GM19023 (cell line): Measurements from ENCODE around the gene BMP15.

Experiments
- ATAC-seq: cut with Tn5 transposase; IDR thresholded peaks from one replicate; pipeline ENCODE4 v1.9.1; 2021; ENCODE audit warnings: mild to moderate bottlenecking, moderate library complexity; ENCODE audit not compliant: unreplicated experiment

BMP15 gene

DNA sequence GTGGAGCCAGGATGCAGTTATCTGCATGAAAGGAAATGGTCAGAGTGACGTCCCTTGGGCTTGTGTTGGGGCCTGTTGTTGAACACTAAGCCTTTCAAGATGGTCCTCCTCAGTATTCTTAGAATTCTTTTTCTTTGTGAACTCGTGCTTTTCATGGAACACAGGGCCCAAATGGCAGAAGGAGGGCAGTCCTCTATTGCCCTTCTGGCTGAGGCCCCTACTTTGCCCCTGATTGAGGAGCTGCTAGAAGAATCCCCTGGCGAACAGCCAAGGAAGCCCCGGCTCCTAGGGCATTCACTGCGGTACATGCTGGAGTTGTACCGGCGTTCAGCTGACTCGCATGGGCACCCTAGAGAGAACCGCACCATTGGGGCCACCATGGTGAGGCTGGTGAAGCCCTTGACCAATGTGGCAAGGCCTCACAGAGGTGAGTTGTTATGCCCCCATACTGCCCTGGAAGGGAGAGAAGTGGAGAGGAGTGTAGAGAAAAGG, at the start of gene BMP15:
TSS of gene BMP15 (plus strand) at position 51 of the 492 bp plus-strand sequence. CDS start at position 100, 49 bp downstream.
- ATAC-seq: no peak

DNA sequence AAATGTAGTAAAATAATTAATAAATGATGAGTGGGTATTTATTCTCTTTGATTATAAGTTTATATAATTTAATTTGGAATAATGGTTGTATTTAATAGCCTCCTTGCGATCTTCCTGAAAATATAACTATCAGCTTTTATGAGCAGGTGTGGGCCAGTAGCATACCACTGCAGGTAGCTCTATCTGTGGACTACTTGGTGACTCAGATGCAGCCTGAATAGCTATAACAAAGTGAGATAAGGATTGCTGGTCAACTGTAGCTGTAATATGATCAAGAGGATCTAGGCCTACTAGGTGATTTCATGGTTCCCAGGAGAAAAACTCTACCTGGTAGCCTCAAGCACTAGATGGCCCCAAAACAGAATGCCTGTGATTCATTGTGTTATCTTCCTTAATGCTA, 47.1 kb upstream of the BMP15 start:
- ATAC-seq: no peak

DNA sequence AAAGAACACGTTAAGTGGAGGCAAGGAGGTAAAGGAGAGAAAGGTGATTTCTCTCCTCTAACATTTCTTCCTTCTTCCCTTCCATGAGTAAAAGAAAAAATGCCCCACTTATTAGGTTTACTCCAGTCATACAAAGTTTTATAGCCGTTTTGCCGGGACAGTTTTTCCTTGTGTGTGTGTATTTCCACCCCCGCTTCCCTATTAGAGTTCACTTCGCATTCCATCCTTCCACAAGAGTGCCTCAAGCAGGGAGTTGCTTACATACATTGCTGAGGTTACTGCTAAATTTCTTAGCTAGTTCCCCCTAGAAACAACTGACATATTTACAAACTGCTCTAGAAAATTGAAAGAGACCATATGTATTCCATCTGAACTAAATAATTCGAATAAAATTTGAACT, 45.2 kb upstream of the BMP15 start:
- ATAC-seq: no peak

DNA sequence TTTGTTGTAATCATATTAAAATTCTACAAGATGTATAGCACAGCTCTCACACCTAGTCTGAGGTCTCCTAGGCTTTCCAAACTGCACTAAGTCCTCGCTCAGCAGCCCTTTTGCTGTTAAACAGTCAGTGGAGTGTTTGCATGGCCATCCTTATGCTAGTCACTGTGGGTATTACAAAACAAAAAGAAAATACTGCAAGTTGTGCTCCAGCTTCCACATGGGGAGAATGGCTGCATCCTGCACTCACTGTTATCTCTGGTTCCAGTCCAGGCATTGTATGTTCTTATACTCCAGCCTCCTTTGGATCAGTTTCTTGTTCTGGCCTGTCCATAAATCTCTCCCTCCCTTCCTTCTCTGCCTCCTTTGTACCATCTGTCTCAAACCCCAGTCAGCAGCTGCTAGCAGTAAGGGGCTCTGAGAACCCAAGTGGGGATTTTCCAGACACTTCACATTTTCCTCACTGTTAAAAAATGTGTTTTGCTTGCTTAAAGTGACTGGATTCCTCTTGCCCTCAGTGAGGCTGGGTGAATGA, 38.5 kb upstream of the BMP15 start:
- no peak for ATAC-seq

DNA sequence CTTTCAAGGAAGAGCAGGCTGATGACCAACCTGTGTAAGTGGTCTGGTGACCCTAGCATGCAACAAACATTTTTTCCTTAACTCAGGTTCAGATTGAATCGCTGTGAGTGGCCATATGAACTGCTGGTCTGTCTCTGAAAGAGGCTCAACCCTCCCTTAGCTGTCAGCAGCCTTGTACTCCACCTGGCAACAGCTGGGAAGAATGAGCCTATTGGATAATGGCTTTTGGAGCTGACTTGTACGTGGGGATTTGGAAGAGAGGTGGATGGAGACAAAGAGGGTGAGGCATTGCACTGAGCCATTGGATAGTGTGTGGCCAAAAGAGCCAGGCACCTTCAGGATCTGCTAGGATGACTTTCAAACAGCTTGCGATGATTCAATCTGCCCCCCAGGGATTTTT, 35.7 kb upstream of the BMP15 start:
- no peak for ATAC-seq

DNA sequence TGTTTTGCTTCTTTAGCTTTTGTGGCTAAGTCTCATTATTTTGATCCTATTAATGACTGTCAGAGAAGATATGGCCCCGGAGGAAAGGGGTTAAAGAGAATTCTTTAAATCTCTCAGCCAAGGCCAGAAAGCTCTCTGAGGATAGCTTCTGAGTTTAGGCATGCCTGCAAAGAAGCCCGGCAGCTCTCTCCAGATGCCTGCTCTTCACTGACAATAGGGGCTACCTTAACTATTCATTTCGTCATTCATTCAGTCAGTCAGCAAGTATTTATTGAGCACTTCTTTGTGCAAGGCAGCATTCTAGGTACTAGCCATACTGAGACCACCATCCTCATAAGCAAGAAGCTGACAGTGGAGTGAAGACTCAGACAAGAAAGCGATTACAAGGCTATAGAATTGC, 34.0 kb upstream of the BMP15 start:
- ATAC-seq: no peak

DNA sequence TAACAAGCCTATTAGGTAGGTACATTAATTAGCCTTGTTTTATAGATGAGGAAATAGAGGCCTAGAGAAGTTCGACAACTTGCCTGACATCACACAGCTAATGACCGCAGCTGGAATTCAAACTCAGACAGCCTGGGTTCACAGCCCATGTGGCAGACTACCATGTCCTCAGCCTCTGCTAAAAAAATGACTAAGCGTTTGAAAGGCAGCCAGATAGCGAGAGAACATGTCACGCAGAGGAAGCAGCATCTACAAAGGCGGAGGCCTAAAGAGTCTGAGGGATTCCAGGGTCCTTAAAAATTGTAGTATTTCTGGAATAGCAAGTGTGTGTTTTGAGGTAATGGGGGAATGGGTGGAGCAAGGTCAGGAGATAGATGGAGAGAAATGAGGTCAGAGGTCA, 33.2 kb upstream of the BMP15 start:
- ATAC-seq: no peak

DNA sequence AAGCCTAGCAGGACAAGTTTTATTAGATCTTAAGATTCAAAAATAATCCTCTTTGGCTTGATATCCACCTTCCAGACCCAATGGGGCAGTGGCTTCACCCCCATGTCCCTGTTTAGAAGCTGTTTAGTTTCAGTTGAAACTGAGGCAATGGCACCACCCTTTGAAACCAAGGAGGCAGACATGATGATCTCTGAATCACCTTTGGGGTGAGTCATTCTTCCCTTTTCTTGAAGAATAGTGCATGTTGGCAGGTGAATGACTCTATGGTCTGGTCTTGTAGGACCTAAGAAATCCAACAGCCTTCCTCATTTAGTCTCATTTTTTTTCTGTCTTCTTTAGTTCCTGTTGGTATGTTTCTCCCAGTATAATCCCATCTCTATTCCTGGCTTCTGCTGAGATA, 29.5 kb upstream of the BMP15 start:
- ATAC-seq: no peak

DNA sequence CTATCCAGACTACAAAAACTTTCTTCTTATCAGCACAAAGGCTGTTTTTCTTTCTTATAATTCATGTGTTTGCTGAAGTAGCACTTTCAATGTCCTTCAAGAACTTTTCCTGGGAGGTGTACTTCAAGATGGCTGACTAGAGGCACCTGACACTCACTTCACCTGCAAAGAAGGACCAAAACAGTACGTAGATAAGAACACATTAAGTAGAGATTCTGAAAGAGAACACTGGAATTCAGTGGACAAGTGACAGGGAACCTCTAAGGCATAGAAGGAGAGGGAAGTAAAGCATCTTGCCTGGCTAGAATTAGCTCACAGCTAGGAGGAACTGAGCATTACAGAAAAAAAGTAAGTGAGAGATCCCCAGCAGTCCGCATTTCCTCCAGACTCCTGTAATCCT, 21.7 kb upstream of the BMP15 start:
- ATAC-seq: no peak

DNA sequence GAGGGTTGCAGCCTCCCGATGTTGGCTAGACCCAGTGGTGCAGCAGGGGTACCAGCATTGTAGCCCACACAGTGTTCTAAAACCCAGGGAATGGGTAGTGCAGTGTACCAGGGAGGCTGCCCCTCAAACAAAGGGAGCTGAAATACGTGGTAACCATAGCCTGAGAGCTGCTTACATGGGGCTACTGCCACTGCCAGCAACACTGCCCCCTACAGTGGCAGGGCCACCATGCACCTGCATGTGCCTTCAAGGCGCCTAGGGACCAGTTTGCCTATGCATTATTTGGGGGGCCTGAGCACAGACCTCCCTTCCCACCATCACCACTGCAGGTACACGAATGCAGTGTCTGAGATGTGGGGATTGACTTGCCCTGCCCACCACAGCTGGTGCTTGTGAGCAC, 21.0 kb upstream of the BMP15 start:
- ATAC-seq: no peak

DNA sequence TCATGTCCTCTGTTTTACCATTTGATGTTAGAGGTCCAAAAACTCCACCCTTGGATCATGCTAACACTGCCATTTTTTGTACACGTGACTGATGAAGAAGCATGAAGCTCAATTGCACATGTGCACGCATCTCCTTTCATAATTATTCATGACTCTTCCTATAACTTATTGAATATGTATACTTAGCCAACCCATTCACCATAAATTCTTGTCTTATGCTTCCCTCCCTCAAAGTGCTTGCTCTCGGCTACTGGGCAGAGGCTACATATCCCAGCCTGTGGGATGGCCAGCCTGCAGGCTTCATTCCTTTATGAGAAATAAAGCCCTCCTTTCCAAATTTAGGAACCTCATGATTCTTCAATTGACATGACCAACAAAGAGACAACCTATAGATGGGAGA, 17.5 kb upstream of the BMP15 start:
- no peak for ATAC-seq

DNA sequence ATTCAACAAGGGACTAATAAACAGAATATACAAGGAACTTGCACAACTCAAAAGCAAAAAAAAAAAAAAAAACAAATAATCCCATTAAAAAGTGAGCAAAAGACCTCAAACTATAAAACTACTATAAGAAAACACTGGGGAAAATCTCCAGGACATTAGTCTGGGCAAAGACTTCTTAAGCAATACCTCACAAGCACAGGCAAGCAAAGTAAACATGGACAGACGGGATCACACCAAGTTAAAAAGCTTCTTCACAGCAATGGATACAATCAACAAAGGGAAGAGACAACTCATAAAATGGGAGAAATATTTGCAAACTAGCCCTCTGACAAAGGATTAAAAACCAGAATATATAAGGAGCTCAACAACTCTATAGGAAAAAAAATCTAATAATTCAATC, 17.1 kb upstream of the BMP15 start:
- ATAC-seq: no peak

DNA sequence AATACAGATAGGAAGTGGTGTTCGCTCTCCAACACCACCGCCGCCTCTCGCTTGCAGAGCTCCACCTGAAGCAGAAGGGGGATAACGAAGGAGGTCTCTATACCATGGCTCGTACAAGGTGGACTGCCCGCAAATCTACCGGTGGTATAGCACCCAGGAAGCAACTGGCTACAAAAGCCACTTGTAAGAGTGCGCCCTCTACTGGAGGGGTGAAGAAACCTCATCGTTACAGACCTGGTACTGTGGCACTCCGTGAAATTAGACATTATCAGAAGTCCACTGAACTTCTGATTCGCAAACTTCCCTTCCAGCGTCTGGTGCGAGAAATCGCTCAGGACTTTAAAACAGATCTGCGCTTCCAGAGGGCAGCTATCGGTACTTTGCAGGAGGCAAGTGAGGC, 5.2 kb upstream of the BMP15 start:
- no peak for ATAC-seq

DNA sequence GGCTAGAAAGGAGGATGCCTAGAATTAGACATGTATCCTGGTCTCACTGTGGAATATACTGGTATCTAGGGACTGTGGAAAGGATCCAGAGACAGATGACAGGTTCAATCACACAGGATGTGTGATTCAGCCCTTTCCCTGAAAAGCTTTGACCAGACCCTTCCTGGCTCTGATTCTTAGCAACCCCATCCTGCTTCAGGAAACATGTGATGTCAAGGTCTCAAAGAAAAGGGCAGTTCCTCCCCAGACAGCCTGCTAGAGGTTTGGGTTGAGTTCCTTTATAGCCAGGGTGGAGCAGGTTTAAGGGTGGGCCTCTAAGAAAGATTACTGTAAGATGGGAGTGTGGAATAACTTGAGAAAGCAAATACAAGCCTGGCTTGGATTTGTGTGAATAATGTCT, 3.0 kb downstream of the BMP15 start:
- ATAC-seq: no peak

DNA sequence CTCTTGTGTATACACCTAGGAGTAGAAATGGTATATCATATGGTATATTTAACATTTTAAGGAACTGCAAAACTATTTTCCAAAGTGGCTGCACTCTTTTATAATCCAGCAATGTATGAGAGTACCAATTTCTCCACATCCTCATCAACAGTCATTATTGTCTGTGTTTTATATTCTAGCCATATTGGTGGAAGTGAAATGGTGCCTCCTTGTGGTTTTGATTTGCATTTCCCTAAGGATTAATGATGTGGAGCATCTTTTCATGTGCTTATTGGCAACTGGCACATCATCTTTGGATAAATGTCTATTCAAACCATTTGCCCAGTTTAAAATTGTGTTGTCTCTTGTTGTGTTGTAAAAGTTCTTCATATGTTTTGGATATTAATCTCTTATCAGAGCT, 9.6 kb downstream of the BMP15 start:
- ATAC-seq: no peak

DNA sequence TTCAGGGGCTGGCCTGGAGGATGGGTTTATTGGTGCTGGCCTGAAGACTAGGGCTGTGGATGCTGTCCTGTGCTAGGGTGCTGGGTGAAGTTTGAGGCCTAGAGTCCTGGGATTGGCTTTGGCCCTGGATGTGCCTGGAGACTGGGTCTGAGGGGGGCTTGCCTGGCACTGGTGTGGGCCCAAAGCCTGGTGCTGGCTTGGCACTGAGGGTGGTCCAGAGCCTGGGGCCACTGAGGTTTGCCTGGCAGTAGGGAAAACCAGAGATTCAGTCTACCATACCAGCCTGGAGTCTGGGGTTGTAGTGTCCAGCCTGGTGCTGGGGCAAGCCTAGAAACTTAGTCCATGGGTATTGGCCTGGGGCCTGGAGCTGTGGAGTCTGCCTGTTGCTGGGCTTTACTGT, 16.6 kb downstream of the BMP15 start:
- no peak for ATAC-seq

DNA sequence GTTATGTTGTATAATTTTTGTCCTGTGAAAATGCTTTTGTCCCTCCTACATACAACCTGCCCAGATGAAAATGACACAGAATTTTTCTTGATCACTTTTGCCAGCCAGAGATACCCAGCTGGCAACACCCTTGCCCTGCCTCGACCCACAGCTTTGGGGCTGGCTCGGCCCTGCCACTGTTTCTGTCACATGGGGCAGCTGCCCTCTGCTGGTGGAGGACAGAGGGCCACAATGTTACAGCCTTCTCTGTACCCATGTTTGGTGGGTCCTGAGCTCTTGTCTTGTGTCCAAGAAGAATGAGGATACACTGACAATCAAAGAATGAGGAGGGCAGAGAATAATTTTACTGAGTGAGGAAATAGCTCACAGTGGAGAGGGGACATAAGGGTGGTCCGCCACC, 31.1 kb downstream of the BMP15 start:
- ATAC-seq: no peak

DNA sequence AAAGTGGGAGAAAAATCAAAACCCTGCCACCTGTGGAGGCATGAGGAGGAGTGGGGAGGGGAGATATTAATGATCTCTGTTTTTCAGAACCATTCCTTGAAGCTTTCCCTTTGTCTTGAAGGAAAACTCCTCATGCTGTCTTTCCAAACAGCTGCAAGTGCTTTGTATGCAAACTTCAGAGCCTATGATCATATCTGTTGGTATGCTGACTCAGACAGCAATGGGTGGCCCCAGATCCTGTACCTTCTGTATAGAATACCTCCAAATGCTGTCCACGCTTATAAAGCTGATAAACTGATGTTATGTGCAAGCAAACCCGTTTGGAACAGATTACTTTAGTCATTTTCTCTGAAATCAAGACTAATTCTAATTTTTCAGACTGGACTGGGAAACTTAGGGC, 31.9 kb downstream of the BMP15 start:
- no peak for ATAC-seq

DNA sequence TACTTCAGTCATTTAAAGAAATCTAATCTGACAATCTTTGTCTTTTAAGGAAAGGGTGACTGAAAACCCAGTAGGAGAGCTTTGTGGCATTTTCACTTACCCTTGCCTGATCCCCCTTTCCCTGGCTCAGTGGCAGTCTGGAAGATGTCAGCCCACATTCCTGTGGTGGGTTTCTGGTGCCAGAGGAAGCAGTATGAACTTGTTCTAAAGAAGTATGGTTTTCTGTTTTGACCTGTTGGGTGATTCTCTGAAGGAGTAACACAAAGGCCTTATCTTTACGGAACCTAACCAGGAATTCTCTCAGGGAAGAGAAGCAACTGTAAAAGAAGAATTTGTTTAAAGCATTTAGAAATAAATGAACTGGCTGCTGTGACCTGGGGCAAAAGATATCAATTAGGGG, 41.9 kb downstream of the BMP15 start:
- ATAC-seq: no peak

DNA sequence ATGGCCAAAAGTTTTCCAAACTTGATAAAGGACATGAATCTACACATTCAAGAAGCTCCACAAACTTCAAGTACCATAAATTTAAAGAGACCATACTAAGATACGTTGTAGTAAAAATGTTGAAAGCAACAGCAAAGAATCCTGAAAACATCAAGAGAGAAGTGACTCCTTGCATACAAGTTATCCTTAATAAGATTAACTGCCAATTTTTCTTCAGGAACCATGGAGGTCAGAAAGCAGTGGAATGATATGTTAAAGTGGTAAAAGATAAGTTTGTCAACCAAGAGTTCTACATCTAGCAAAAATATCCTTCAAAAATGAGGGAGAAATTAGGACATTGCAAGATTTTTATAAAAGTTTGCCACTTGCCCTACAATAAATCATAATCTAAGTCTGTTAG, 43.3 kb downstream of the BMP15 start:
- no peak for ATAC-seq

DNA sequence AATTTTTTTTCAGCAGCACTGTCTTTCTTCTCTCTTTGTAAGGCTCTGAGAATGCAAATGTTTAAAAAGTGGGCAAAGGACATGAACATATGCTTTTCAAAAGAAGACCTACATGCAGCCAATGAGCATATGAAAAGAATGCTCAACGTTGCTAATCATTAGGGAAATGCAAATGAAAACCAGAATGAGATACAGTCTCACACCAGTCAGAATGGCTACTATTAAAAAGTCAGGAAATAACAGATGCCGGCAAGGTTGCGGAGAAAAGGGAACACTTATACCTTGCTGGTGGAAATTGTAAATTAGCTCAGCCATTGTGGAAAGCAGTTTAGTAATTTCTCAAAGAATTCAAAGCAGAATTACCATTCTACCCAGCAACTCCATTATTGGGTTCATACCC, 51.6 kb downstream of the BMP15 start:
- ATAC-seq: no peak

DNA sequence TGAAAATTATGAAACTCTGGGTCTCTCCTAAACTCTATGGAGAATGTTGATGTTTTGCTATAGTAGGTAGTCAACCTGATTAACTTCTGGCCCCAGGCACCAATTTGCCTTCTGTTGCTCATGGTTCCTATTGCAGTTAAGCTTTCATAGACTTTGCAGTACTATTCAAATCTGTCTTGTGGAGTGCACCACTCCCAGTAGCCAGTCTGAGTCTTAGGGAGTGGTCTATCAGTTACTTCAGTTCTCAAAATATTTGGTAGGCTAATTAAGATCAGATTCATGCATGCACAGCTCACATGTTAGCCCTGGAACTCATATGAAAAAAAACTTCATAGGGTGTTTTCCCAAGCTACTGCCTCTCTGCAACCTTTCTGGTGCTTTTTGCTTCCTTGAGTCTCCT, 53.3 kb downstream of the BMP15 start:
- no peak for ATAC-seq
